T-helper 1 cell treated with Interleukin-12 subunit alpha and Interleukin-12 subunit beta and Interleukin-4 antibody, amounts not matched to agents 30 ng/mL and 1 ng/mL, for 36 hours (primary cell): ENCODE measurements around the gene UBD. TPM values are rescaled to one million over a fixed set of nuclear protein-coding genes. Genes with fewer than 3 reads are reported as not detected.

Source experiments
- intact Hi-C: fragments of 100-400 bp; cut with micrococcal nuclease; formaldehyde crosslinking; loops from one replicate; pipeline ENCODE4 v1.15.1; 2024
- total RNA-seq: library from RNA; stranded (reverse); gene quantifications from 2 replicates; pipeline ENCODE4 v1.2.3, GENCODE V29; 2022

The UBD gene
- total RNA-seq, 1 donor from 2014 or later = 3.2 TPM

- intact Hi-C loops = no loop called here
Measured at GRCh38 chr6:29561606-29562181, 2.2 kb upstream of the UBD start.

GRCh38 chr6:29561091-29561490 is 1.6 kb upstream of the UBD start:
- intact Hi-C loops = no loop called here

- intact Hi-C loops = no loop called here
Measured at GRCh38 chr6:29558439-29559079, 973 bp downstream of the UBD start.

- intact Hi-C loops = no loop called here
Measured at GRCh38 chr6:29557320-29557719, 2.2 kb downstream of the UBD start.

- intact Hi-C loops = no loop called here
Measured at GRCh38 chr6:29554764-29555163, 4.8 kb downstream of the UBD start.

GRCh38 chr6:29553268-29554057 is 6.1 kb downstream of the UBD start:
- intact Hi-C loops = no loop called here

- intact Hi-C loops = no loop called here
Measured at GRCh38 chr6:29552512-29553051, 7.0 kb downstream of the UBD start.

- intact Hi-C loops = no loop called here
Measured at GRCh38 chr6:29547573-29547972, 12.0 kb downstream of the UBD start.

GRCh38 chr6:29537714-29538403 is 21.7 kb downstream of the UBD start:
- intact Hi-C loops = no loop called here

- intact Hi-C loops = no loop called here
Measured at GRCh38 chr6:29532320-29532951, 27.1 kb downstream of the UBD start.

- intact Hi-C loops = no loop called here
Measured at GRCh38 chr6:29531668-29532067, 27.9 kb downstream of the UBD start.

- intact Hi-C loops = no loop called here
Measured at GRCh38 chr6:29530671-29531310, 28.7 kb downstream of the UBD start.

- intact Hi-C loops = no loop called here
Measured at GRCh38 chr6:29529956-29530355, 29.6 kb downstream of the UBD start.

GRCh38 chr6:29528988-29529560 is 30.5 kb downstream of the UBD start:
- intact Hi-C loops = no loop called here

- intact Hi-C loops = no loop called here
Measured at GRCh38 chr6:29528300-29528931, 31.1 kb downstream of the UBD start.

GRCh38 chr6:29527564-29527963 is 32.0 kb downstream of the UBD start:
- intact Hi-C loops = no loop called here

GRCh38 chr6:29527126-29527525 is 32.4 kb downstream of the UBD start:
- intact Hi-C loops = no loop called here

GRCh38 chr6:29525311-29525639 is 34.3 kb downstream of the UBD start:
- intact Hi-C loops = no loop called here

GRCh38 chr6:29524444-29525310 is 34.9 kb downstream of the UBD start:
- intact Hi-C loops = no loop called here
